ENCODE results near the gene ECHS1.
"Not testable (repeated sequence)": the region's sequence is repeated elsewhere in the genome, so short reads cannot be mapped to it uniquely, and the experiment has no call there.

Gene ECHS1

DNA sequence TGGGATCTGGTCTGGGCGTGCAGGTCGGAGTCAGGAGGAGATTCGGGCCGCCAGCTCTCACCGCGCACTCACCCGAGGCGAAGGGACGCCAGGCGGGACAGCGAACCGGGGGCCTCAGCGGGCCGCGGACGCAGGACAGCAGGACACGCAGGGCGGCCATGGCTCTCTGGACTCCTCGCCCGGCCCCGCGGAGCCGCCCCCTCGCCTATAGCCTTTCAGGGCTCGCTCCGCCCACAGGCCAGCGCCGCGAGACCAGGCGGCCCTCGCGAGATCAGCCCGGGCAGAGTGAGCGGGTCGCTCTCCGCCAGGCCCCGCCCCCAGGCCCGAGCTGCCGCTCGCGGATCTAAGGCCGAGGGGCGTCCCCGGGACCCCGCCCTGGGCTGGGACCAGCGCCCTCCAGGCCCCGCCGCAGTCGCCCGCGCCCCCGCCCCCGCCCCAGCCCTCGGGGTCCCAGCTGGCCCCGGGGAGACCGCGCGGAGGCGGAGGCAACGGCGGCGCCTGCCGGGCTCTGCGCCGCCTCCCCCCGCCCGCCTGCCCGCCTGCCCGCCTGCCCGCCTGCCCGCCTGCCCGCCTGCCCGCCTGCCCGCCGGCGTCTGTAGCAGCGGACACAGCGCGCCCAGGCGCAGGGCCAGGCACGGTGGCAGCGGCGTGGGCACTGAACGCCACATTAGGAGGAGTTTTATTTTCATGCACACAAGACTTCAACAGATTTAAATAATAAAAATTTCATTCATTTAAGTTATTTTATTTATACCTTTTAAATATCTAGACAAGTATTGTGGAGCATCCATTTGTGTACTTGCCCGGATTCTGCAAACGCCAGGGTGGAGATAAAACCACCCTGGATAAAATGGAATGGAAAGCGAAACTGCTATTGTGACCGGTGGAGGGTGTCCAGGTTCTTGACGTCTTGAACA lies at the start of gene ECHS1:
Gene ECHS1, minus strand, starts transcription at position 181 of the 917 bp plus-strand sequence. Its CDS starts 21 bp downstream, at position 160.
- no peak for DNase-seq

- DNase-seq, result no peak
Measured at GRCh38 chr10:133422223-133422806, 49.2 kb upstream of the ECHS1 start.

GRCh38 chr10:133421336-133422222 lies 48.4 kb upstream of the ECHS1 start:
- DNase-seq, result no peak

DNA sequence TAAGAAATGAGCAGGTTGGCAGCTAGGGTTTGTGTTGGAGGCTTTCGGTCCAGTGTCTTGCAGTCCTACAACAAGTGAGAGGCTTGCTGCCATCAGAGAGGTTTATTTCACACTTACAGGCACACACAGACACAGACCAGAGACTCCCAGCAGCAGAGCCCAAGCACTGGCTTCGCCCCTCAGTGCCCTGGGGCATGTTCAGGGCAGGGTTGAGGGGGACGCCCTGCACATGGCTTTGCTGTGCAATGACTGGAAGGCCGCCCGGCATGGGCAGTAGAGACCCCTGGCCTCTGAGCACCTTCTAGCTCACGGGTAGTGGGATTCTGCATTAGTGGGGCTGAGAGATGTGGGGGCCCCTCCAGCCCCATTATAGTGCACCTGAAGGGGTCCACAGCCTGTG lies 47.4 kb upstream of the ECHS1 start:
- no peak for DNase-seq

GRCh38 chr10:133420028-133420427 lies 46.9 kb upstream of the ECHS1 start:
- DNase-seq, result no peak

DNA sequence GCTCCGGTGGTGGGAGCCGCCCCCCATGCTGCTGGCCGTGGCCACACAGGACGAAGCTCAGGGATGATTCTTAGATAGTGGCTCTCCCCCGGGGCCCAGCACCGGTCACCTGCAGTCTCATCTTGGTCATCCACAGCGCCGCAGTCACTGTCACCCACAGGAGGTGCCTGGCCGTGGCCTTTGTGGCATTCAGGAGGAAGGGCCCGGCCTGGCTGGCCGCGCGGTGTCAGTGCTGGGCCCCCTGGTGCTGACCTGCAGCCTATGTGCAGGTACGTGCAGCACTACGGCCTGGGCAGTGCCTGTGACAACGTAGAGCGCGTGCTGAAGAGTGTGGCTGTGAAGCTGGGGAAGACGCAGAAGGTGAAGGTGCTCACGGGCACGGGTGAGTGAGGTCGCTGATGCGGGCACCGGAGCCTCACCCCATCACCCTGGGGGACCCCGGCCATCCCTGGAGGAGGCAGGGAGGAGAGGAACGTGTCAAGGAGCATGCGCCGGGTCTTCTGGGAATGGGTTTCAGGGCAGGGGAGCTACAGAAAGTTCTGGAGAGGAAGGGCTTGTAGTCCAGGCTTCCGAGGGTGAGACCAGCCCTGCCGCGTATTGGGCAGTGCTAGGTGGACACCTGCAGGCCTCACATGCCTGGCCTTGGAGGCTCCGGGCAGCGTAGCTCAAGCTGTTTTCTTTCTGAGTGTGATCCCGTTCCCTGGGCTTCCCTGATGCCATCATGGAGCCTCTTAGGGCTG lies 46.2 kb upstream of the ECHS1 start:
- DNase-seq, result no peak

- DNase-seq, result no peak
Measured at GRCh38 chr10:133418289-133418993, 45.3 kb upstream of the ECHS1 start.

DNA sequence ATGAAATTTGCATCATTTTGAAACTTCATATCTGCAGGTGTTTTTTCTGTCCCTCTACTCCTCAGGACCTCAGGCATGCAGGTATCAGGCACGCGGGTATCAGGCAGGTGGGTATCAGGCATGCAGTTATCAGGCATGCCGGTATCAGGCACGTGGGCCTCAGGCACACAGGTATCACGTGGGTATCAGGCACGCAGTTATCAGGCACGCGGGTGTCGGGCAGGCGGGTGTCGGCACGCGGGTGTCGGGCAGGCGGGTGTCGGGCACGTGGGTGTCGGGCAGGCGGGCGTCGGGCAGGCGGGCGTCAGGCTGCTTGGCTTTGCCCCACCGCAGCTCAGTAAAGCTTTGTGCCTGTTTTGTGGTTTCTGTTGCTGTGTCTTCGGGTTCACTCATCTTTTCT lies 42.6 kb upstream of the ECHS1 start:
- DNase-seq, result no peak

GRCh38 chr10:133414401-133414800 lies 41.2 kb upstream of the ECHS1 start:
- not testable (repeated sequence) for DNase-seq

DNA sequence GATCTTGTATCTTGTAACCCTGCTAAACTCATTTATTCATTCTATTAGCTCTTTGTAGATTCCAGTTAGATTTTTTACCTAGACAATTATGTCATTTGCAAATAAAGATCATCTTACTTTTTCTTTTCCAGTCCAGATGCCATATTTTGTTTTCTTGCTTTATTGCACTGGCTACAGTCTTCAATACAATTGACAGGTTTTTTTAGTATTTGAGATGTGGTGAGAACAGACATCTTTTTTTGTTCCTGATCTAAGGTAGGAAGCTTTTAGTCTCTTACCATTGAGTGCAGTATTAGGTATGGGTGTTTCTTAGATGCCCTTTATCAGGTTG lies 39.2 kb upstream of the ECHS1 start:
- DNase-seq, result no peak

GRCh38 chr10:133411523-133412380 lies 38.6 kb upstream of the ECHS1 start:
- no peak for DNase-seq

DNA sequence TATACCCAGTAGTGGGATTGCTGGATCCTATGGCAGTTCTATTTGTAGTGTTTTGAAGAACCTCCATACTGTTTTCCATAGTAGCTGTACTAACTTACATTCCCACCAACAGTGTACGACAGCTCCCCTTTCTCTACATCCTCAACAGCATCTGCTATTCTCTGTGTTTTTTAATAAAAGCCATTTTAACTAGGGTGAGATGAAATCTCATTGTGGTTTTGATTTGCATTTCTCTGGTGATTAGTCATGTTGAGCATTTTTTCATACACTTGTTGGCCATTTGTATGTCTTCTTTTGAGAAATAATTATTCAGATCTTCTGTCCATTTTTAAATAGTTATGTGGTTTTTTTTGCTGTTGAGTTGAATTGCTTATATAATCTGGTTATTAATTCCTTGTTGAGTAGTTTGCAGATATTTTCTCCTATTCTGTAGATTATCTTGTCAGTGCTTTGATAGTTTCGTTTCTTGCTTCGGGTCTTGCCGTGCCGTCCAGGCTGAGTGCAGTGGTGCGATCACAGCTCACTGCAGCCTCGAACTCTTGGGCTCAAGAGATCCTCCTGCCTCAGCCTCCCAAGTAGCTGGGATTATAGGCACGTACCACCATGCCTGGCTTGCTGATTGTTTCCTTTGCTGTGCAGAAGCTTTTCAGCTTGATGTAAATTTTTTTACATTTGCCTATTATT lies 32.8 kb upstream of the ECHS1 start:
- DNase-seq, result no peak

GRCh38 chr10:133405272-133405671 lies 32.1 kb upstream of the ECHS1 start:
- no peak for DNase-seq

DNA sequence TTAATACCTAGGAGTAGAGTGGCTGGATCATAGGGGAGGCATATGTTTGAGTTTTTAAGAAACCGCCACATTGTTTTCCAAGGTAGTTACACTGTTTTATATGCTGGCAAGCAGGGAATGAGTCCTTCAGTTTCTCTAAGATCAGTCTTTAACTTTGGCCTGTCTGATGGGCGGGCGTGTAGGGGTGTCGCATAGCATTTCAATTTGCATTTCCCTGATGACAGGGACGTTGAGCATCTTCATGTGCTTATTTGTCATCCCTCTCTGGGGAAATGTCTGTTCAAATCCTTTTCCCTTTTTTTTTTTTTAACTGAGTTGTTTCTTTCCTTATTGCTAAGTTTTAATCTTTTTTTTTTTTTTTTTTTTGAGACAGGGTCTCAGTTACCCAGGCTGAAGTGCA lies 30.6 kb upstream of the ECHS1 start:
- no peak for DNase-seq

GRCh38 chr10:133403359-133403758 lies 30.2 kb upstream of the ECHS1 start:
- DNase-seq, result no peak

DNA sequence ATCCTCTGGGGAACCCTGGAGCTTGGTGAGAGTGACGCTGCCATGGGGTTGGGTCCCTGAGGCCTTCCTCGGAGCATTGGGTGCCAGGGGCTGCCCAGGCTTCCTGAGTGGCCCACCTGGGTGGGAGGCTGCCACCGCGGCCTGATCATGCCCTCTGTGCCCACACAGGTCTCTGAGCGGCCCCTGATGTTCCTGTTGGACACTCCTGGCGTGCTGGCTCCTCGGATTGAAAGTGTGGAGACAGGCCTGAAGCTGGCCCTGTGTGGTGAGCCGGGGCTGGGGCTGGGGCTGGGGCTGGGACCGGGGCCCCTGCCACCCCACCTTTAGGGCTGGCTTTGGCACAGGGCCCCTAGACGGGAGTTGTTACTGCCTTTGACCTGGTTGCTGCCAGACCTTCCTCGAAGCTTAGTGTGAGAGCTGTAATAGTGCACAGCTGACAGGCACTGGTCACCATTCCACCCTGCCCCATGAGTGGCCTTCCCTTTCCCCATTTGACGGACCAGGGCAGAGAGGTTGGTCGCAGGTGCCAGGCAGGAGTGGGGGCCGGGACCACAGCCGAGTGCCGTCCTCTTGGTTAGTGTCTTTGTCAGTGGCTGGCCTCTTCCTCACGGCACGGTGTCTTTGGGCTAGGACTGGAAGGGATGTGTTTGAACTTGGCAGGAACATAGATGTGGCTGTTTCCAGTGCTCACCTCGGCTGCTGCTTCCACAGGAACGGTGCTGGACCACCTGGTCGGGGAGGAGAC lies 29.0 kb upstream of the ECHS1 start:
- no peak for DNase-seq

DNA sequence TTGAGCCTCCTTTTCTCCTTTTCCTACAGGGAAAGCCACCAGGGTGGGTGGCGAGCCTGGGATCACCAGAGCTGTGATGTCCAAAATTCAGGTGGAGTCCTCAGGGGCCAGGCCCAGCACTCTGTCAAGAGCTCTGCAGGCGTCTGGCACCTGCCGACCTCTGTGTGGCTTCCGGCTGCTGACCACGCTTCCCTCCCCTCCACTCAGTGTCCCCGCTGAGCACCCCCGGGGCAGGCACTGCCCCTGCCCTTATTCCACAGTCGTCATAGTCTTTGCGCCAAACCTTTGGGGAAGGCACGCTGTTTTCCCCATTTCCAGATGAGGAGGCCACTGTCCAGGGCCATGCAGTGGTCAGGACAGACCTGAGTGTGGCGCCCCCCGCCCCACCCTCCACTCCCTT lies 28.3 kb upstream of the ECHS1 start:
- no peak for DNase-seq

- no peak for DNase-seq
Measured at GRCh38 chr10:133400624-133401424, 27.7 kb upstream of the ECHS1 start.

DNA sequence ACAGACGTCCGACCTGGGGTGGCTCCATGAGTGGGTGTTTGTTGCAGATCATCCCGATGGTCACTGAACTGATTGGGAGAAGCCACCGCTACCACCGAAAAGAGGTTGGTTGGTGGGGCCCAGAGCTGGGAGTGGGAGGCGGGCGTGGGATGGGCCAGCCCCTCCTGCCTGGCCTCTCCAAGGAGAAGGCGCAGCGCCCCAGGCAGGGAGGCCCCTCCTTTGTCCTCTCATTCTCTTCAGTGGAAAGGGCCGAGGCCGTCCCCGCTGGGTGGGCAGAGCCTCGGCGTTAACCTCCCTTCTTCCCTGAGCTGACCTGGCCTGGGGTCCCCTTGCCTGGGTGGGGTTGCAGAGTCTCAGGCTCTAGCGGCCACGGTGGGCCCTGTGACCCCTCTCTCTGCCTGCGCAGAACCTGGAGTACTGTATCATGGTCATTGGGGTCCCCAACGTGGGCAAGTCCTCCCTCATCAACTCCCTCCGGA lies 26.0 kb upstream of the ECHS1 start:
- DNase-seq, result no peak

Data from NCI-H524 treated with DMSO at 0.1 percent for 48 hours (cell line).